Measurements from ENCODE around the gene MCOLN2. TPM values are rescaled to one million over a fixed set of nuclear protein-coding genes. Genes with fewer than 3 reads are reported as not detected.

Gene MCOLN2
- total RNA-seq, 1 experiment from 2014 or later = 11.3 TPM

DNA sequence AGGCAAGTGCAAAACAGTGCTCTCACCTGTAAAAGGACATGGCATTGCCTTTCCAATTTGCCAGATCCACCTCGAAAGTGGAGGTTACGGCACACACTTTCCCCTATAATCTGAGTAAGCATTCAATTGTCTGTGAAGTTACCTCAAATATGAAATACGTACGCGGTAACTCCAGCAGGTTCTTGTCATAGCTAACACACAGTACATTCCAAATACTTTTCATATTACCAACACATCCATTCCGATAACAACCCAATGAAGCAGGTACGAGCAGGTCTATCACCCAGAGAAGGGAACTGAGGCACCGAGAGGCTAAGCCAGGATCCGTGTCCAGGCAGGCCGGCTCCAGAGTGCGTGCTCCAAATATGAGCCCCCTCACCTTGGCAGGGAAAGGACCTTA is 57.2 kb downstream of the MCOLN2 start:
- Histone ChIP-seq H3K9me2 (ENCODE audit: insufficient read depth) (no peaks in the 10 kb centered on the region), H4K20me1 (ENCODE audit: insufficient read depth) (no peaks in the 10 kb centered on the region), H3K36me3 (ENCODE audit: control insufficient read depth in 1 of 2, insufficient read depth in 2 of 2, low read length in 2 of 2) (no peaks in the 10 kb centered on the region), H3K4me1 (ENCODE audit: control insufficient read depth in 1 of 2, insufficient read depth in 2 of 2, low read length in 2 of 2) (peaks cover 0 to 1% of the 10 kb centered on the region in 2 experiments; a peak in 1 of 4 replicates), H3K4me2 (ENCODE audit: low read length) (no peak overlapping the region), H3K79me2 (ENCODE audit: insufficient read depth, low read length) (no peaks in the 10 kb centered on the region), H2AFZ (ENCODE audit: low read depth, low read length, poor library complexity, severe bottlenecking) (no peak overlapping the region), H3K27me3 (ENCODE audit: insufficient read depth, low read length) (no peaks in the 10 kb centered on the region), H3K9me3 (ENCODE audit: control insufficient read depth in 1 of 2, insufficient read depth in 1 of 2, low read depth in 1 of 2, low read length in 2 of 2) (no peaks in the 10 kb centered on the region), H3K9ac (ENCODE audit: low read length) (no peak overlapping the region), H3K4me3 (replicated peaks in 1 of 2; ENCODE audit: low read depth in 1 of 2, low read length in 2 of 2) (no peak overlapping the region), H3K27ac (ENCODE audit: low read depth, low read length) (no peak overlapping the region)
- DNase-seq (ENCODE audit: low read depth, low spot score) (no peak), ATAC-seq (no peak)
- ChIA-PET CTCF (no interaction called here), RAD21 (ENCODE audit: low non-redundant PET in 1 of 2, low total read pairs in 2 of 2, uncharacterized antibody in 2 of 2, unreplicated experiment in 2 of 2) (no interaction called here), POLR2A (no interaction called here)
- TF ChIP-seq POLR2AphosphoS5 (IDR thresholded peaks at IDR 0.05; ENCODE audit: low read depth, low read length) (no peak), EZH2 (IDR thresholded peaks at IDR 0.05) (no peak), RAD21 (IDR thresholded peaks at IDR 0.05; ENCODE audit: low read depth) (no peak), EZH2phosphoT487 (IDR thresholded peaks at IDR 0.05; ENCODE audit: borderline replicate concordance) (no peak), ELF1 (IDR thresholded peaks at IDR 0.05; ENCODE audit: borderline replicate concordance, low read depth) (no peak), SRF (IDR thresholded peaks at IDR 0.05; ENCODE audit: low read depth) (no peak), SIN3A (IDR thresholded peaks at IDR 0.05; ENCODE audit: low read depth) (no peak), CBX3 (IDR thresholded peaks at IDR 0.05; ENCODE audit: low read depth) (no peak), YY1 (IDR thresholded peaks at IDR 0.05; ENCODE audit: extremely low read depth, insufficient replicate concordance, low read depth, low read length) (no peak), POLR2A (IDR thresholded peaks at IDR 0.05; ENCODE audit: borderline replicate concordance, extremely low read depth, insufficient read depth, insufficient read length) (no peak), ZFX (IDR thresholded peaks at IDR 0.05) (no peak)
- TF ChIP-seq, protein P1, sequence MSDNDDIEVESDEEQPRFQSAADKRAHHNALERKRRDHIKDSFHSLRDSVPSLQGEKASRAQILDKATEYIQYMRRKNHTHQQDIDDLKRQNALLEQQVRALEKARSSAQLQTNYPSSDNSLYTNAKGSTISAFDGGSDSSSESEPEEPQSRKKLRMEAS (IDR thresholded peaks at IDR 0.05) = no peak
- intact Hi-C loops (cut with micrococcal nuclease) = loop anchor here (5.0 to 10.0 kb wide), 4 partner anchors 165 to 797 kb away; partner anchors contain the start of gene PRKACB
- no TSS peak for BruUV-seq (replicated peaks)

- H3K4me1 ChIP-seq (ENCODE audit: control insufficient read depth in 1 of 2, insufficient read depth in 2 of 2, low read length in 2 of 2) = no peaks in the 10 kb centered on the region
- H3K9ac ChIP-seq (ENCODE audit: low read length) = no peak overlapping the region
- no peaks in the 10 kb centered on the region for H3K79me2 ChIP-seq (ENCODE audit: insufficient read depth, low read length)
- H4K20me1 ChIP-seq (ENCODE audit: insufficient read depth) = no peaks in the 10 kb centered on the region
- intact Hi-C loops (cut with micrococcal nuclease) = loop anchor here (5.0 to 10.0 kb wide), 3 partner anchors 334 to 797 kb away; partner anchors contain the start of gene PRKACB
- no peaks in the 10 kb centered on the region for H3K9me2 ChIP-seq (ENCODE audit: insufficient read depth)
- no peaks in the 10 kb centered on the region for H3K27me3 ChIP-seq (ENCODE audit: insufficient read depth, low read length)
- H3K36me3 ChIP-seq (ENCODE audit: control insufficient read depth in 1 of 2, insufficient read depth in 2 of 2, low read length in 2 of 2) = no peaks in the 10 kb centered on the region
- POLR2A ChIA-PET = no interaction called here
- DNase-seq (ENCODE audit: low read depth, low spot score) (no peak), ATAC-seq (no peak)
- no TSS peak for BruUV-seq (replicated peaks)
- no peaks in the 10 kb centered on the region for H3K9me3 ChIP-seq (ENCODE audit: control insufficient read depth in 1 of 2, insufficient read depth in 1 of 2, low read depth in 1 of 2, low read length in 2 of 2)
- H3K27ac ChIP-seq (ENCODE audit: low read depth, low read length) = no peak overlapping the region
- TF ChIP-seq YY1 (IDR thresholded peaks at IDR 0.05; ENCODE audit: extremely low read depth, insufficient replicate concordance, low read depth, low read length) = no peak
- CTCF ChIA-PET = no interaction called here
- no peak overlapping the region for H2AFZ ChIP-seq (ENCODE audit: low read depth, low read length, poor library complexity, severe bottlenecking)
- H3K4me3 ChIP-seq (replicated peaks in 1 of 2; ENCODE audit: low read depth in 1 of 2, low read length in 2 of 2) = no peak overlapping the region
- no peak overlapping the region for H3K4me2 ChIP-seq (ENCODE audit: low read length)
- RAD21 ChIA-PET (ENCODE audit: low non-redundant PET in 1 of 2, low total read pairs in 2 of 2, uncharacterized antibody in 2 of 2, unreplicated experiment in 2 of 2) = no interaction called here
Observed at GRCh38 chr1:84939151-84939550, 57.8 kb downstream of the MCOLN2 start.
